ENCODE measurements around the gene PFKFB3.

- TF ChIP-seq ZNF248 (tag by site-specific recombination; IDR thresholded peaks at IDR 0.05) (no peak), CTCF (tag by site-specific recombination; IDR thresholded peaks at IDR 0.05) (no peak), ZFP3 (tag by site-specific recombination; IDR thresholded peaks at IDR 0.05; ENCODE audit: low read depth) (no peak), GLIS2 (tag by site-specific recombination; IDR thresholded peaks at IDR 0.05) (no peak), PRDM4 (tag by site-specific recombination; IDR thresholded peaks at IDR 0.05) (no peak), GLI4 (tag by site-specific recombination; IDR thresholded peaks at IDR 0.05) (no peak), SETDB1 (IDR thresholded peaks at IDR 0.05; ENCODE audit: insufficient read length, low read length) (no peak), ZNF274 (IDR thresholded peaks at IDR 0.05; ENCODE audit: low read length) (no peak), ZNF274 (tag by site-specific recombination; IDR thresholded peaks at IDR 0.05; ENCODE audit: borderline replicate concordance) (no peak), ZNF133 (tag by site-specific recombination; IDR thresholded peaks at IDR 0.05) (no peak), ZNF350 (tag by site-specific recombination; IDR thresholded peaks at IDR 0.05) (no peak), ZNF624 (tag by site-specific recombination; IDR thresholded peaks at IDR 0.05) (no peak), ZNF426 (tag by site-specific recombination; IDR thresholded peaks at IDR 0.05) (no peak)
- TF ChIP-seq, protein P1, sequence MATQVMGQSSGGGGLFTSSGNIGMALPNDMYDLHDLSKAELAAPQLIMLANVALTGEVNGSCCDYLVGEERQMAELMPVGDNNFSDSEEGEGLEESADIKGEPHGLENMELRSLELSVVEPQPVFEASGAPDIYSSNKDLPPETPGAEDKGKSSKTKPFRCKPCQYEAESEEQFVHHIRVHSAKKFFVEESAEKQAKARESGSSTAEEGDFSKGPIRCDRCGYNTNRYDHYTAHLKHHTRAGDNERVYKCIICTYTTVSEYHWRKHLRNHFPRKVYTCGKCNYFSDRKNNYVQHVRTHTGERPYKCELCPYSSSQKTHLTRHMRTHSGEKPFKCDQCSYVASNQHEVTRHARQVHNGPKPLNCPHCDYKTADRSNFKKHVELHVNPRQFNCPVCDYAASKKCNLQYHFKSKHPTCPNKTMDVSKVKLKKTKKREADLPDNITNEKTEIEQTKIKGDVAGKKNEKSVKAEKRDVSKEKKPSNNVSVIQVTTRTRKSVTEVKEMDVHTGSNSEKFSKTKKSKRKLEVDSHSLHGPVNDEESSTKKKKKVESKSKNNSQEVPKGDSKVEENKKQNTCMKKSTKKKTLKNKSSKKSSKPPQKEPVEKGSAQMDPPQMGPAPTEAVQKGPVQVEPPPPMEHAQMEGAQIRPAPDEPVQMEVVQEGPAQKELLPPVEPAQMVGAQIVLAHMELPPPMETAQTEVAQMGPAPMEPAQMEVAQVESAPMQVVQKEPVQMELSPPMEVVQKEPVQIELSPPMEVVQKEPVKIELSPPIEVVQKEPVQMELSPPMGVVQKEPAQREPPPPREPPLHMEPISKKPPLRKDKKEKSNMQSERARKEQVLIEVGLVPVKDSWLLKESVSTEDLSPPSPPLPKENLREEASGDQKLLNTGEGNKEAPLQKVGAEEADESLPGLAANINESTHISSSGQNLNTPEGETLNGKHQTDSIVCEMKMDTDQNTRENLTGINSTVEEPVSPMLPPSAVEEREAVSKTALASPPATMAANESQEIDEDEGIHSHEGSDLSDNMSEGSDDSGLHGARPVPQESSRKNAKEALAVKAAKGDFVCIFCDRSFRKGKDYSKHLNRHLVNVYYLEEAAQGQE (tag by site-specific recombination; IDR thresholded peaks at IDR 0.05), result no peak
These were observed 41.8 kb downstream of the PFKFB3 start for GRCh38 chr10:6244510-6244909.
